HS-27A (cell line): ENCODE results near the gene INCENP.

ENCODE experiments used
- DNase-seq: peaks from one replicate; pipeline ENCODE4 v3.0.0-alpha.2; 2012; ENCODE audit warnings: low read depth, missing footprints

Gene INCENP

GRCh38 chr11:62141111-62142042, 17.6 kb downstream of the INCENP start:
- DNase-seq = no peak

DNA sequence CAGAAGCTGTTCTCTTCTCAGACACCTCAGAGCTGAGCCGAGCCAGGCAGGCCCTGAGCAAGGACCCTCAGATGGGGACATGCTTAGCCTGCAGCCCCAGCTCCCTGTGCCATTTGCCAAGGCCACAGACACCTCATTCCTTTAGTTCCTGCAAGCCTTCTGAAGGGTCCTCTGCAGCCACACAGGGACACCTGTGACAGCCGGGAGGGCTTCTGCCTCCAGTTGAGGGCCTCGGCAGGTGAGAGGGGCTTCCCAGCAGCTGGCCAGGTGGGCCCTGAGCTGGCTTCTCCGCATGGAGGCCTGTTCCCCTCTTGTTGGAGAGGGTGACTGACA, 18.2 kb downstream of the INCENP start:
- no peak for DNase-seq

DNA sequence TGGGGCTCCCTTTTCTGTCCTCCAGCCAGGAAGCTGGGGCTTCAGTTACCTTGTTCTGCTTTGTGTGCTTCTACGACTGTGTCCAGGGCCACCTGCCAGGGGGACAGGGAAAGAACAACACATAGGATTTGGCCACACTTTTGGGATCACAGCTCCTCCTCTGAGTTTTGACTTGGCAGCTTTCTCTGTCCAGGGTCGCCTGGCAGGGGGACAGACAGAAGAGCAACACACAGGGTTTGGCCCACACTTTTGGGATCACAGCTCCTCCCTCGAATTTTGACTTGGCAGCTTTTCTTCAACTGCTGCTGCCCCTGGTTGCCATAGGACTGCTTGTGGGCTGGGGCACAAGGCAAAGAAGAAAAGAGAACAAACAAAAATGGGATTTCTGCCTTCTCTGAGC, 19.1 kb downstream of the INCENP start:
- no peak for DNase-seq

- no peak for DNase-seq
These were observed 19.9 kb downstream of the INCENP start for GRCh38 chr11:62143727-62144126.

GRCh38 chr11:62144641-62145255, 20.9 kb downstream of the INCENP start:
- DNase-seq = no peak

DNA sequence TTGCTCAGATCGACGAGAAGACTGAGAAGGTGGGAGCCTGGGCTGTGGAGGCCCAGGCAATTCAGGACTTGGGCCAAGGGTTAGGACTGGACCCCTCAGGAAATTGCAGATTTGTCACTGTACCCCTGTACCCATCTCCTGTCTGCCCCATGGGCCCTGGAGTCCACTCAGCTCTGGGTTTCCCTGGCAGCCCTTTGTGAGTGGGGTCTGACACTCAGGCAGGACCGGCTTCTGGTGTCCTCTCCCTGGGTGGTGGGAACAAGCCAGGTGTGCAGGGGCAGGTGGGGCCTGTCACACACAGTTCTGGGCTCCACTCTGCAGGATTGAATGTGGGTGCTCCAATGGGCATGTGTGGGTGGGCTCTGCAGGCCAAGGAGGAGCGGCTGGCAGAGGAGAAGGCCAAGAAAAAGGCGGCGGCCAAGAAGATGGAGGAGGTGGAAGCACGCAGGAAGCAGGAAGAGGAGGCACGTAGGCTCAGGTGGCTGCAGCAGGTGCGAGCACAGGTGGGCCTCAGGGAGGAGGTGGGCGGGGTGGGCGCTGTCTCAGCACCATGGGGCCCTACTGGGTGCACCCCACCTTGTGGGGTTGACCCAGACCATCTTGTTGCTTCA, 21.6 kb downstream of the INCENP start:
- no peak for DNase-seq

GRCh38 chr11:62146476-62147200, 22.8 kb downstream of the INCENP start:
- no peak for DNase-seq

- DNase-seq = no peak
These were observed 23.7 kb downstream of the INCENP start for GRCh38 chr11:62147545-62147944.

DNA sequence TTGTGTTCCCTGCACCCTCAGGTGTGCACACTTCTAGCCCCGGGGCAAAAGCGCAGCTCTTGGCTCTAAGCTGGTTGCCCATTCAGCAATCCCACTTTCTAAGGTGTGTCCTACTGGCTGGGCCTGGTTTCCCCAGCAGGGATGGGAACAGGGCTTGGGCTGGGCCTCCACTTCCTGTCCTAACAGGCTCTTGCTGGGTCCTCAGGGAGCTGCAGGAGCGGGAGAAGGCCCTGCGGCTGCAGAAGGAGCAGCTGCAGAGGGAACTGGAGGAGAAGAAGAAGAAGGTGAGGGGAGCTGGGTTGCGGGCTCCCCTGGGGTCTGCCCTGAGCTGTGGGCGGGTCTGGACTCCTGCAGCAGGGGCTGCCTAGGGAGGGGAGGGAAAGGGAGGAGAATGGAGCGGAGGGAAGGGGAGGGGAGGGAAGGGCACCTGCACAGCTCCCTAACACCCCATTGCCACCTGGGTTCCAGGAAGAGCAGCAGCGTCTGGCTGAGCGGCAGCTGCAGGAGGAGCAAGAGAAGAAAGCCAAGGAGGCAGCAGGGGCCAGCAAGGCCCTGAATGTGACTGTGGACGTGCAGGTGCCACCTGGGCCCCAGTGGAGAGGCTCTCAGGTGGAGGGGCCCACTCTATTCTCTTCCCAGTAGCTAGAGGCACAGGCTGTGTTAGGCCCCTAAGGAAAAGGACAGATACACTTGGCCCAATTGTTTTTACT, 24.6 kb downstream of the INCENP start:
- no peak for DNase-seq

DNA sequence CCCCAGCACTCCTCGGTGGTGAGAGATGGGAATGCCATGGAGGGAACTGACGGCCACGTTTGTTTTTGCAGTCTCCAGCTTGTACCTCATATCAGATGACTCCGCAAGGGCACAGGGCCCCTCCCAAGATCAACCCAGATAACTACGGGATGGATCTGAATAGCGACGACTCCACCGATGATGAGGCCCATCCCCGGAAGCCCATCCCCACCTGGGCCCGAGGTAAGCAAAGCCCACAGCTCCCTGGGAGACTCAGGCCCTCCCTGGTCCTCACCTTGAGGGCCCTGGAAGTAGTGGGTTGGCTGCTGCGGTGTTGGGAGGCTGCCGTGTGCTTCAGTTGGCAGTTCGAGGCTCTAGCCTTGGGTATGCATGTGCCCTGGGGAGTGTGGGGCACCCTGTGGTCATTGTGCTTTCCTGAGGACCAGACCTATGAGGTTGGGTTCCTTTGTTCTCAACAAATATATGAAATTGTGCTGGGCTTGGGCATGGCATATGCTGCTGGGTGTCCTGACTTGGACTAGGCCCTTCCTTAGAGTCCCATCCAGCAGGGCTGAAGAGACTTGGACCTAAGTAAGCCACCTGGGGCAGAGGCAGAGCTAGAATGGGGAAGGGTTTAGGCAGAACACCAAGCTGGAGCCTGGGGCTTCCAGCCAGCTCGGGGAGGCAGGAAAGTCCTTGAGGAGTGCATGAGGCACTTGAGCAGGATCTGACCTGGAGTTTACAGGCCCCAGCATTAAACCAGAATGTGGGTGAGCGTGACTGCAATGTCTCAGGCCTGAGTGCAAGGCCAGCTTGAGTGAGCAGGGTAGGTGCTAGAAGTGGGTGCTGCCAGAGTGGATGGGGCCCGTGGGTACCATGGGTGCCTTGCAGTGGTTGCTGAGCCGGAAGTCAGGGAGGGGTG, 26.4 kb downstream of the INCENP start:
- DNase-seq = no peak

DNA sequence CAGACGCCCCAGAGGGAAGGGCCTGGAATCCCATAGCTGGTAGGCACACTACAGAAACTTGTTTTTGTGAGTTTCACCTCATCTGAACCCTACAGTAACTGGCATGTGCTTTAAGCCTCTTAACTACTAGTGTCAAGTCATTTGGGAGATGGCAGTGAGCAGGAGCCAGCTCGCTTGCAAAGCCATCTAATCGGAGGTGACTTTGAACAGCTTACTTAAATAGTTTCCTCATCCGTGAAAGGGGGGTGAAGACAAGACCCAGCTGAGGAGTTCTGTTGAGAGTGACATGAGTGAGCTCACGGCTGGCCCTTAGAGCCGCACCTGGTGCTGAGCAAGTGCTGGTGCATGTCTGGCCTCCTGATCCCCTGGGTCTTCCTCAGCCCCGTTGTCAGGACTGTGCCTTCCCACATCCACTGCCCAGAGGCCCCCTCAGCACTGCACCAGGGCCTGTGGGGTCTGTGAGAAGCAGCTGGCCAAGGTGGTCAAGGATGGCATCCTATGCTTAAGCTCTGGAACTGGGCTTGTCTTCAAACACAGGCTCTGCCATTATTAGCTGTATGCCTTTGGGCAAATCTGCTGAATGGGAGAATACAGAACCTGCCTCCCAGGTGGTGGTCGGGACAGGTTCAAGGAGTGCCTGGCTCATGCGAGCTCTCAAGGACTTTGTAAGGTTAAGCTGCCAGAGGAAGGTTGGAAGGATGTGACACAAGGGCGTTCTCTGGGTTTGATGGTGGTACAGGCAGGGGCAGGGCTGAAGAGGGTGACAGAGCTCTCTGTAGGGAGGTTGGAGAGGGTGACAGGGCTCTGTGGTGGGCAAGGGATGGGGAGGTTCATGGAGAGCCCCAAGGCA, 27.3 kb downstream of the INCENP start:
- no peak for DNase-seq

GRCh38 chr11:62151737-62152102, 27.9 kb downstream of the INCENP start:
- no peak for DNase-seq

- DNase-seq = no peak
These were observed 28.7 kb downstream of the INCENP start for GRCh38 chr11:62152245-62153086.

DNA sequence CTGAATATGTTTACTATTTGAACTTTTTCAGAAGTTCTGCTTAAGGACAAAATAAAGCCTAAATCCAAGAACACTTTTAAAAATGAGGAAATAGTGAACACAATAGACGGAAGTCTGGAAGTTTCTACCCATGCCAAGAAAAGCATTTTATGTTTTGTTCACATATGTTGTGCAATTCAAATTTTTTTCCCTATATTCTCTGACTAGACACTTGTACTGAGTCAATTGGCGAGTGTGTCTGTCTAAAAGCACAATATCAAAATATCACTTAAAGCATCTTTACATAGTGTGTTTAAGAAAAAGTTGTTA, 29.2 kb downstream of the INCENP start:
- no peak for DNase-seq

- DNase-seq = no peak
These were observed 29.8 kb downstream of the INCENP start for GRCh38 chr11:62153617-62154016.

DNA sequence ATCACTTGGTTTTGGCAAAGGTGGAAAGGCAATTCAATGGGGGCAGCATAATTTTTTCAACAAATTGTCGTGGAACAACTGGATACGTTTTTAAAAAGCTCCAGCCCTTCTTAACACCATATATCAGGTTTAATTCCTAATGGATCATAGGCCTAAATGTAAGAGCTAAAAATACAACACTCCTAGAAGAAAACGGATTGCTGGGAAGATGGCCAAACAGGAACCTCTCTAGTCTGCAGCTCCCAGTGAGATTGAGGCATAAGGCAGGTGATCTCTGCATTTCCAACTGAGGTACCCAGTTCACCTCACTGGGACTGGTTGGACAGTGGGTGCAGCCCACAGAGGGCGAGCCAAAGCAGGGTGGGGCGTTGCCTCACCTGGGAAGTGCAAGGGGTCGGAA, 33.8 kb downstream of the INCENP start:
- no peak for DNase-seq

DNA sequence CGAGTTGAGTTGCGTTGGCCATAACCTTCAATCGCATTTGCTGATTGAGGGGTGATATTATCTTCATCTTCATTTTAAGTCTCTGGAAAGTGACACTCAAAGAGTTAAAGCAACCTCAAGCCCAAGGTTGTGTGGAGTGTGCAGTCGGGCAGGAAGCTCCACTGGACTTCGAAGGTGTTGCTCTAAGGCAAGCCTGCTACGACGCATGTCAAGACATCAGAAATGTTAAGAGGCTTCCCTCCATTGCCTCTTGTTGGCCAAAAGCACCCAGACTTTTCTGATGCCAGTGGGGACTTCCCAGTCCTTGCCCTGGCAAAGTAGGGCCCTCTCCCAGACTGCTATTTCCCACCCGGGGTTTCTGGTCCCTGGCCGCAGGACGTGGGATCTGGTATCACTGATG, 42.6 kb downstream of the INCENP start:
- DNase-seq = no peak

GRCh38 chr11:62169448-62169847, 45.6 kb downstream of the INCENP start:
- no peak for DNase-seq

GRCh38 chr11:62169935-62170334, 46.1 kb downstream of the INCENP start:
- DNase-seq = no peak
